Stimulated activated CD8-positive, alpha-beta memory T cell treated with anti-CD3 and anti-CD28 coated beads, Interleukin-4, amount 100 ng/mL, for 1 hour (primary cell): ENCODE measurements around the gene PRR29.
"Not testable (repeated sequence)": the region's sequence is repeated elsewhere in the genome, so short reads cannot be mapped to it uniquely, and the experiment has no call there.

Experiments used
- DNase-seq, 2 donors: peaks; one replicate each; pipeline ENCODE4 v3.0.0-alpha.2; 2020; ENCODE audit warnings: low read depth in 2 of 2, low spot score in 1 of 2

PRR29 gene

GRCh38 chr17:63974594-63975192, 23.5 kb upstream of the PRR29 start:
- no peak for DNase-seq

- DNase-seq, result no peak
Observed at GRCh38 chr17:63975541-63976092, 22.5 kb upstream of the PRR29 start.

GRCh38 chr17:63976702-63977101, 21.4 kb upstream of the PRR29 start:
- DNase-seq, result no peak

- DNase-seq, result no peak
Observed at GRCh38 chr17:63978272-63979200, 19.6 kb upstream of the PRR29 start.

GRCh38 chr17:63982641-63983040, 15.5 kb upstream of the PRR29 start:
- not testable (repeated sequence) for DNase-seq

GRCh38 chr17:63983320-63983719, 14.8 kb upstream of the PRR29 start:
- no peak for DNase-seq

- DNase-seq, result no peak
Observed at GRCh38 chr17:63984236-63984635, 13.9 kb upstream of the PRR29 start.

- DNase-seq, result no peak
Observed at GRCh38 chr17:63984651-63985386, 13.3 kb upstream of the PRR29 start.

- no peak for DNase-seq
Observed at GRCh38 chr17:63985387-63986140, 12.6 kb upstream of the PRR29 start.

GRCh38 chr17:63986821-63987220, 11.3 kb upstream of the PRR29 start:
- DNase-seq, result no peak

- no peak for DNase-seq
Observed at GRCh38 chr17:63987221-63988126, 10.7 kb upstream of the PRR29 start.

GRCh38 chr17:63988127-63988478, 10.0 kb upstream of the PRR29 start:
- no peak for DNase-seq

- no peak for DNase-seq
Observed at GRCh38 chr17:63988741-63989621, 9.2 kb upstream of the PRR29 start.

- no peak for DNase-seq
Observed at GRCh38 chr17:63989622-63990345, 8.4 kb upstream of the PRR29 start.

- no peak for DNase-seq
Observed at GRCh38 chr17:63991611-63992010, 6.5 kb upstream of the PRR29 start.

GRCh38 chr17:63993368-63993985, 4.7 kb upstream of the PRR29 start:
- no peak for DNase-seq

- DNase-seq, result no peak
Observed at GRCh38 chr17:63995626-63996025, 2.5 kb upstream of the PRR29 start.
